Urinary bladder (tissue), 4 donors: ENCODE results near the gene NXF2B. TPM values are rescaled to one million over a fixed set of nuclear protein-coding genes. Genes with fewer than 3 reads are reported as not detected.
"Not testable (repeated sequence)": the region's sequence is repeated elsewhere in the genome, so short reads cannot be mapped to it uniquely, and the experiment has no call there.

ENCODE experiments used
- DNase-seq: peaks from one replicate; pipeline ENCODE4 v3.0.0-alpha.2; 2015; ENCODE audit errors: extremely low spot score
- H3K27ac ChIP-seq: one replicate; pipeline ENCODE4 v1.5.1; 2013; ENCODE audit warnings: low read depth, mild to moderate bottlenecking, moderate library complexity
- H3K36me3 ChIP-seq: one replicate; pipeline ENCODE4 v1.6.1; 2013; ENCODE audit warnings: mild to moderate bottlenecking, moderate library complexity; ENCODE audit not compliant: insufficient read depth
- H3K4me1 ChIP-seq: one replicate; pipeline ENCODE4 v1.6.1; 2013; ENCODE audit warnings: mild to moderate bottlenecking, moderate library complexity; ENCODE audit not compliant: insufficient read depth
- H3K4me3 ChIP-seq: one replicate; pipeline ENCODE4 v1.5.1; 2013; ENCODE audit warnings: low read depth, low read length
- WGBS: extraction: QIAGEN DNeasy Blood & Tissue Kit; methylation state at CpG from one replicate; pipeline ENCODE4 v1.1.7; 2013; 5-methylcytosine and 5-hydroxymethylcytosine counted together
- polyA plus RNA-seq: library from polyadenylated mRNA; stranded (reverse); fragments of 200-250 nt; gene quantifications from one replicate; pipeline ENCODE4 v1.2.3, GENCODE V29; 2013
- total RNA-seq: library from RNA; depleted of rRNA; stranded (reverse); fragments of >200 nt; gene quantifications from one replicate; pipeline ENCODE4 v1.2.3, GENCODE V29; 2014
- donor health status: healthy with polysubstance abuse.
- donor health status: healthy.

Gene NXF2B
- total RNA-seq (not detected), polyA plus RNA-seq (not detected)

GRCh38 chrX:102439908-102440307 lies at the start of gene NXF2B:
Gene NXF2B, minus strand, starts transcription at chrX:102440008. Its CDS starts 59,972 bp downstream, at chrX:102380036.
- H3K36me3 ChIP-seq, DNase-seq, H3K4me3 ChIP-seq, H3K4me1 ChIP-seq, H3K27ac ChIP-seq: not testable (repeated sequence)
- WGBS, result no CpG with 5 or more reads among the region's 11 CpGs

DNA sequence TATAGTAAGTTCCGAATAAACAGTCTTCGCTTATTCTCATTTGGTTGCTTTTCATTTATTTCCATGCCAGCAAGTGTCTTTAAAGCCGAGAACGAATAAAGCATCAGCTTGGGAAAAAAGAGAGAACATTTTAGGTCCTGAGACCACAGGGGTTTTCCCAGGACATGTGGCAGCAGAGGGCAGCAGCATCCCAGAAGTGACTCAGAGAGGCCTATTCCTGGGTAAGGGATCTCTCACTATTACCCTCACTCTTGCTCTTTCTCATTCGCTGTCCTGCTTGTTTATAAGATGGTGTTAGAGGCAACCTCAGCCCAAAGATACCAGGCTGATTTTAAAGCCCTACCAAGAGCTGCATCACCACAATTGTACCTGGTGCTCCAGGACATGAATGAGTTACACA lies 39.0 kb upstream of the NXF2B start:
- not testable (repeated sequence) for H3K36me3 ChIP-seq, DNase-seq, H3K27ac ChIP-seq, H3K4me1 ChIP-seq, H3K4me3 ChIP-seq
- WGBS, result 9% methylated on average over 2 of the region's 5 CpGs

DNA sequence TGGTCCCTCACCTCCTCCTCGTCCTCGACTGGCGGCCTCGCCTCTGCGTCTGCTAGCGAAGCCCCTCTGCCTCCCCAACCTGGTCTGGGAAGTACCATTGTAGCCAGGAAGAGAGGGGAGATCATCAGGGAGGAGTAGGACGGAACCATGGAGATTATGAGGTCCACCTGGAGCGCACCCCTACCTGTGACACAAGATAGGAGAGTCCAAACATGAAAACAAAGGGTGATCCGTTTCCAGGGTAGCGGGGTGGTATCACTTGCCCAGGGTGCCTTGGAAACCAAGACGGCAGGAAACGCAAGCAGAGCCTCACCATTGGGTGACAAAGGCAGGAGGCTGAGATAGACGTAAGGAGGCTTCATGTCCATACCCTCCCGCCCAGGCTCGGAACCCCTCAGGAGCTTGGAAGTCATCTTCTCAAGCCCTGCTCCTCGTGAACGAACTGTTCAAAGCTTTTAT lies 32.0 kb upstream of the NXF2B start, which contains the start of gene TCP11X2:
TCP11X2 (minus strand) TSS at position 51 of the 459 bp plus-strand sequence.
- 36% methylated on average over 7 of the region's 17 CpGs for WGBS
- not testable (repeated sequence) for H3K36me3 ChIP-seq, DNase-seq, H3K4me3 ChIP-seq, H3K4me1 ChIP-seq, H3K27ac ChIP-seq

- not testable (repeated sequence) for H3K27ac ChIP-seq, DNase-seq, H3K4me3 ChIP-seq, H3K36me3 ChIP-seq, H3K4me1 ChIP-seq
- no CpG with 5 or more reads among the region's 3 CpGs for WGBS
Measured at GRCh38 chrX:102470215-102470614, 30.4 kb upstream of the NXF2B start.

DNA sequence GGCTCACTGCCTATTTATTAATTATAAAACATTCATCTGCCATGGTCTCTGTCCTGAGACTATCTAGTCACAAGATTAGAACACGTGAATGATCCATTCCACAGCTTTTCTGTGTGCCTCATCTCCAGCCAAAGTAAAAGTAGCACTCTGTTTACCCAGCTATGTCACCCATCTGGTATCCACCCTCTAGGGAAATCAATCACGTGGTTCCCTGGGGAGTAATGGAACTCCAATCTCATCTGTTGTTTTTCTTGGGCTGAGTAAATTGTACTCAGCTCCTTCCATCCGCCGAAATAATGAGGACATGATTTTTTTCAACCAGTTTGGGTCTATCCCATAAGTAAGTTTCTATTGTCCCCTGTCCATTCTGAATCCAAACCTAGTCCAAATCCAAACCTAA lies 18.8 kb upstream of the NXF2B start:
- H3K36me3 ChIP-seq, DNase-seq, H3K4me3 ChIP-seq, H3K4me1 ChIP-seq, H3K27ac ChIP-seq: not testable (repeated sequence)
- no CpG with 5 or more reads among the region's 4 CpGs for WGBS

DNA sequence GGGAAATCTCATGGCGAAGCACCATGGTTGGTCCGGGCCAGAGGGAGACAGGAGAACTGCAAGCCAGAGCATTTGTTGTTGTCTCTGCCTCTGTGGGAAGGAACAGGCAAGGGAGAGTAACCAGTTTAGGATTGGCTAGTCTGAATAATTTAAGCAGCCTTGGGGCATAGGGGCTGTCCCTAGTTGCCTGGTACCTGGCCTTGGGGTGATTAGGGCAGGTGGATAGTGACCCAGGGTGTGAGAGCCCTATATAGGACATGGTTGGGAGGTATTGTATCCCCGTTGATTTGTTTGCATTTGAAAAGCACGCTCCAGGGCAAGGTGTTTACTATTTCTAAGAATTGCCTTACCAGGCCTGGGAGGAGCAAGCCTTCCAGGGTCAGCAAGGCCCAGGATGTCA lies 25.3 kb downstream of the NXF2B start:
- H3K27ac ChIP-seq, H3K36me3 ChIP-seq, H3K4me3 ChIP-seq, H3K4me1 ChIP-seq, DNase-seq: not testable (repeated sequence)
- no CpG with 5 or more reads among the region's 4 CpGs for WGBS

GRCh38 chrX:102345916-102346315 lies 93.9 kb downstream of the NXF2B start:
- Histone ChIP-seq H3K36me3 (no peaks in the 10 kb centered on the region), H3K4me1 (no peaks in the 10 kb centered on the region), H3K27ac (no peak overlapping the region), H3K4me3 (no peak overlapping the region)
- 21% methylated on average over 3 of the region's 3 CpGs for WGBS
- DNase-seq, result no peak

DNA sequence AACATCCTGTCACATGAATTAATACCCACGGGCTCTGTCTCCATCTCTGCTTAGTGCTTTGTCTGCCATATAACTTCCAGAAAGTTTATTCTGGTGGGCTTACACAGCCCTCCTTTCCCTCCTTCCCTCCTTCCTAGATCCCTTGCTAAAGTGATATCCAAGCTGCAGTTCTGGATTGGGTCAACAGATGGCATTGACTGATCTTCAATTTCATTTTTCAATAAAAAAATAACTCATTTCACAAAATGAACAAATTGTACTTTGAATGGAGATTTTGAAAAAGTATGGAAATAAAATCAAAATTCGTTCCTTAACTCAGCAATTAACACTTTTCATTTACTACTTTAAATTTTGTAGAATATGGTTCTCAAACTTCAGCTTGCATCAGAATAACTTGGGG lies 97.9 kb downstream of the NXF2B start:
- no peak overlapping the region for H3K27ac ChIP-seq
- no peaks in the 10 kb centered on the region for H3K4me1 ChIP-seq
- no peaks in the 10 kb centered on the region for H3K36me3 ChIP-seq
- no peak for DNase-seq
- H3K4me3 ChIP-seq, result no peak overlapping the region
- 19% methylated on average over 2 of the region's 2 CpGs for WGBS

GRCh38 chrX:102339312-102340298 lies 100.2 kb downstream of the NXF2B start:
- no peak for DNase-seq
- Histone ChIP-seq H3K4me1 (no peaks in the 10 kb centered on the region), H3K36me3 (no peaks in the 10 kb centered on the region), H3K4me3 (no peak overlapping the region), H3K27ac (no peak overlapping the region)
- 72% methylated on average over 19 of the region's 19 CpGs for WGBS

GRCh38 chrX:102338162-102338561 lies 101.6 kb downstream of the NXF2B start:
- Histone ChIP-seq H3K4me3 (no peak overlapping the region), H3K4me1 (no peaks in the 10 kb centered on the region), H3K27ac (no peak overlapping the region), H3K36me3 (no peaks in the 10 kb centered on the region)
- no peak for DNase-seq
- 77% methylated on average over 4 of the region's 4 CpGs for WGBS

Other genes starting within 250 kb of the NXF2B start
- not detected for gene TCP11X1, start 224.7 kb downstream of the NXF2B start, total RNA-seq
- not detected for gene TCP11X1, start 224.7 kb downstream of the NXF2B start, polyA plus RNA-seq
- gene NXF2, start 192.8 kb downstream of the NXF2B start, total RNA-seq, result not detected
- not detected for gene NXF2, start 192.8 kb downstream of the NXF2B start, polyA plus RNA-seq
- not detected for gene TCP11X2, start 31.8 kb upstream of the NXF2B start, total RNA-seq
- gene TCP11X2, start 31.8 kb upstream of the NXF2B start, polyA plus RNA-seq, result not detected
- gene TMSB15A, start 76.7 kb upstream of the NXF2B start, total RNA-seq, result 28.0 TPM
- 0.85 TPM for gene TMSB15A, start 76.7 kb upstream of the NXF2B start, polyA plus RNA-seq
- gene ARMCX5, start 159.5 kb upstream of the NXF2B start, total RNA-seq, result 24.3 TPM
- 11.7 TPM for gene ARMCX5, start 159.5 kb upstream of the NXF2B start, polyA plus RNA-seq
- gene GPRASP1, start 211.5 kb upstream of the NXF2B start, total RNA-seq, result 32.0 TPM
- gene GPRASP1, start 211.5 kb upstream of the NXF2B start, polyA plus RNA-seq, result 21.5 TPM